WTC11 (cell line): ENCODE results near the gene ANTXR1. TPM values are rescaled to one million over a fixed set of nuclear protein-coding genes. Genes with fewer than 3 reads are reported as not detected.

Source experiments
- ATAC-seq: fragments of 200-7000 bp; cut with Tn5 transposase; 2 replicates; pipeline ENCODE4 v1.10.0; 2021; ENCODE audit warnings: mild to moderate bottlenecking, moderate library complexity
- CTCF ChIA-PET: fragments of 300-600 bp; sonication (Branson Sonifier 250); formaldehyde crosslinking; loops from one replicate; lab custom pipeline; 2021; ENCODE audit warnings: antibody characterized with exemption; lab: Charles Lee
- POLR2A ChIA-PET: fragments of 350-600 bp; sonication (Branson Sonifier 250); formaldehyde crosslinking; loops from one replicate; lab custom pipeline; 2021; ENCODE audit warnings: antibody characterized with exemption; lab: Charles Lee
- DNase-seq: peaks from one replicate; pipeline ENCODE4 v3.0.0; 2021; ENCODE audit warnings: low spot score
- H3K27ac Mint-ChIP-seq: 2 replicates; pipeline ENCODE4 v1.8.0; 2021; ENCODE audit warnings: mixed read lengths
- H3K27me3 Mint-ChIP-seq: 2 replicates; pipeline ENCODE4 v1.8.0; 2021; ENCODE audit warnings: low read depth, mild to moderate bottlenecking, moderate library complexity, mixed read lengths
- H3K36me3 Mint-ChIP-seq: 2 replicates; pipeline ENCODE4 v1.8.0; 2021; ENCODE audit warnings: mixed read lengths
- H3K4me1 Mint-ChIP-seq: 2 replicates; pipeline ENCODE4 v1.8.0; 2022; ENCODE audit warnings: mixed read lengths
- H3K4me3 Mint-ChIP-seq: 2 replicates; pipeline ENCODE4 v1.8.0; 2021; ENCODE audit warnings: mild to moderate bottlenecking, moderate library complexity, mixed read lengths
- H3K9me3 Mint-ChIP-seq: 2 replicates; pipeline ENCODE4 v1.8.0; 2021; ENCODE audit warnings: mixed read lengths
- CDX4 ChIP-seq: fragments of 250-450 bp; sonication (Bioruptor Pico); IDR thresholded peaks from 2 replicates; pipeline ENCODE4 v1.9.0; 2021; ENCODE audit warnings: moderate library complexity, mild to moderate bottlenecking, inconsistent platforms, borderline replicate concordance
- CREB1 ChIP-seq: sonication (generic); formaldehyde crosslinking; IDR thresholded peaks from 2 replicates; pipeline ENCODE4 v1.8.0; 2023; ENCODE audit warnings: mild to moderate bottlenecking, missing genetic modification reagents
- ESRRA ChIP-seq: sonication (generic); formaldehyde crosslinking; IDR thresholded peaks from 2 replicates; pipeline ENCODE4 v1.8.1; 2022; ENCODE audit warnings: mild to moderate bottlenecking, missing genetic modification reagents, borderline replicate concordance
- ETV6 ChIP-seq: sonication (generic); formaldehyde crosslinking; IDR thresholded peaks from 2 replicates; pipeline ENCODE4 v1.8.1; 2022; ENCODE audit warnings: mild to moderate bottlenecking, missing genetic modification reagents
- FOXJ3 ChIP-seq: sonication (generic); formaldehyde crosslinking; IDR thresholded peaks from 2 replicates; pipeline ENCODE4 v1.9.0; 2021; ENCODE audit warnings: missing genetic modification reagents, mild to moderate bottlenecking, borderline replicate concordance
- GABPB1 ChIP-seq: sonication (generic); formaldehyde crosslinking; IDR thresholded peaks from 2 replicates; pipeline ENCODE4 v1.8.1; 2023; ENCODE audit warnings: mild to moderate bottlenecking, missing genetic modification reagents
- JUN ChIP-seq: sonication (generic); formaldehyde crosslinking; IDR thresholded peaks from 2 replicates; pipeline ENCODE4 v1.8.0; 2023; ENCODE audit warnings: mild to moderate bottlenecking, missing genetic modification reagents
- PREB ChIP-seq: sonication (generic); formaldehyde crosslinking; IDR thresholded peaks from 2 replicates; pipeline ENCODE4 v1.8.1; 2022; ENCODE audit warnings: mild to moderate bottlenecking, missing genetic modification reagents, moderate library complexity, borderline replicate concordance
- SMAD3 ChIP-seq: sonication (generic); formaldehyde crosslinking; IDR thresholded peaks from 2 replicates; pipeline ENCODE4 v1.8.0; 2022; ENCODE audit warnings: missing genetic modification reagents, mild to moderate bottlenecking, borderline replicate concordance
- SMAD4 ChIP-seq: sonication (generic); formaldehyde crosslinking; IDR thresholded peaks from 2 replicates; pipeline ENCODE4 v1.8.0; 2022; ENCODE audit warnings: mild to moderate bottlenecking, missing genetic modification reagents
- TCF7 ChIP-seq: sonication (generic); formaldehyde crosslinking; IDR thresholded peaks from 2 replicates; pipeline ENCODE4 v1.8.0; 2022; ENCODE audit warnings: mild to moderate bottlenecking, low read depth, missing genetic modification reagents, moderate library complexity
- ZBTB21 ChIP-seq: sonication (generic); formaldehyde crosslinking; IDR thresholded peaks from 2 replicates; pipeline ENCODE4 v1.8.1; 2023; ENCODE audit warnings: mild to moderate bottlenecking, missing genetic modification reagents, borderline replicate concordance
- ZNF219 ChIP-seq: sonication (generic); formaldehyde crosslinking; IDR thresholded peaks from 2 replicates; pipeline ENCODE4 v1.8.0; 2023; ENCODE audit warnings: missing genetic modification reagents, mild to moderate bottlenecking, borderline replicate concordance
- ZNF232 ChIP-seq: sonication (generic); formaldehyde crosslinking; IDR thresholded peaks from 2 replicates; pipeline ENCODE4 v1.8.0; 2022; ENCODE audit warnings: mild to moderate bottlenecking, missing genetic modification reagents
- ZNF396 ChIP-seq: fragments of 250-450 bp; sonication (Bioruptor Pico); IDR thresholded peaks from 2 replicates; pipeline ENCODE4 v1.8.0; 2021; ENCODE audit warnings: mild to moderate bottlenecking, moderate library complexity, borderline replicate concordance
- ZNF423 ChIP-seq: fragments of 250-450 bp; sonication (Bioruptor Pico); IDR thresholded peaks from 2 replicates; pipeline ENCODE4 v2.1.2; 2022; ENCODE audit warnings: mild to moderate bottlenecking, moderate library complexity
- total RNA-seq: library from RNA; stranded (reverse); gene quantifications from 3 replicates; pipeline ENCODE4 v1.2.3, GENCODE V29; 2021
- TF ChIP-seq, protein P1 (sequence below): fragments of 200-600 bp; IDR thresholded peaks from 2 replicates; pipeline ENCODE4 v1.8.0; 2022; ENCODE audit warnings: antibody characterized with exemption
- TF ChIP-seq, protein P2 (sequence below): fragments of 250-450 bp; sonication (Bioruptor Pico); conservative IDR thresholded peaks from 2 replicates; pipeline ENCODE4 v1.9.0; 2021; ENCODE audit warnings: mild to moderate bottlenecking

The ANTXR1 gene
- total RNA-seq, 1 experiment from 2014 or later: 30.0 TPM

DNA sequence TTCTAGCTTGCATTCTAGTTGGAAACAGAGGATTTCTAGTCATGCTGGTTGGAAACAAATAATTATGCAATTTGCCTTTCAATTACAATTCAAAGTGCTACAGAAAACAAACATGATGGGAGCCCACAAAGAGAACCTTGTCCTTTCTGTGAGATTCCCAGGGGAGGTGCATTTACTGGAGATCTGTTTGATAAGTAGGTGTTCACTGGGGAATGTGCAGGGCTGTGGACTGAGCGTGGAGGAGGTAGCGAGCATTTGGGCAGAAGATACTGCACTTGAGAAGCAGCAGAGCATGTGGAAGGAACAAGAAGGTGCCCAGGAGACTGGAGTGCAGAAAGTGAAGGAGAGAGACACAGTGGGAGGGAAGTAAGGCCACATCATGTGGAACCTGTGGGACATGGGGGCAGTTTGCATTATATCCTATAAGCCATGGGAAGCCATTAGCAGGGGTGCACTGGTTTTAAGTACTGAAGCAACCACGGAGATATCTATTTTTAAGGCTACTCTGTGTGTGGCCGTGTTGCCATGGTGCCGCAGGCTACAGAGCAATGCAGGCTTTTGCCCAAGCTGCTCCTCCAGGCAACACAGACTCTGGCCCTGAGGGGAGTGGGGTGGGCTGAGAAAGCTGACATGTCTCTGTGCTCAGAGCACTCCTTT is 154.0 kb downstream of the ANTXR1 start:
- TF ChIP-seq CDX4 (CRISPR knock-in tag) (no peak), PREB (CRISPR knock-in tag) (0 out of 2 replicates have a peak, but pooled peaks have one; percentile 17), GABPB1 (CRISPR knock-in tag) (peak; percentile 78), ESRRA (CRISPR knock-in tag) (no peak), ZBTB21 (CRISPR knock-in tag) (no peak), JUN (CRISPR knock-in tag) (no peak)
- Mint-ChIP-seq H3K4me3 (no peak overlapping the region), H3K36me3 (peaks cover 7% of the 10 kb centered on the region), H3K27me3 (no peaks in the 10 kb centered on the region), H3K27ac (no peak overlapping the region), H3K4me1 (peaks cover 27% of the 10 kb centered on the region), H3K9me3 (peaks cover 8% of the 10 kb centered on the region)
- ChIA-PET CTCF (no interaction called here), POLR2A (no interaction called here)
- DNase-seq (no peak), ATAC-seq (no peak)

GRCh38 chr2:69167469-69167822 is 154.5 kb downstream of the ANTXR1 start:
- DNase-seq (no peak), ATAC-seq (no peak)
- H3K36me3 Mint-ChIP-seq: peaks cover 7% of the 10 kb centered on the region
- CTCF ChIA-PET: no interaction called here
- H3K9me3 Mint-ChIP-seq: peaks cover 8% of the 10 kb centered on the region
- H3K27me3 Mint-ChIP-seq: no peaks in the 10 kb centered on the region
- no peak for TF ChIP-seq ZNF396
- no peak for TF ChIP-seq ZNF423 (CRISPR knock-in tag)
- no peak for TF ChIP-seq ZNF232 (CRISPR knock-in tag)
- TF ChIP-seq, protein P1, sequence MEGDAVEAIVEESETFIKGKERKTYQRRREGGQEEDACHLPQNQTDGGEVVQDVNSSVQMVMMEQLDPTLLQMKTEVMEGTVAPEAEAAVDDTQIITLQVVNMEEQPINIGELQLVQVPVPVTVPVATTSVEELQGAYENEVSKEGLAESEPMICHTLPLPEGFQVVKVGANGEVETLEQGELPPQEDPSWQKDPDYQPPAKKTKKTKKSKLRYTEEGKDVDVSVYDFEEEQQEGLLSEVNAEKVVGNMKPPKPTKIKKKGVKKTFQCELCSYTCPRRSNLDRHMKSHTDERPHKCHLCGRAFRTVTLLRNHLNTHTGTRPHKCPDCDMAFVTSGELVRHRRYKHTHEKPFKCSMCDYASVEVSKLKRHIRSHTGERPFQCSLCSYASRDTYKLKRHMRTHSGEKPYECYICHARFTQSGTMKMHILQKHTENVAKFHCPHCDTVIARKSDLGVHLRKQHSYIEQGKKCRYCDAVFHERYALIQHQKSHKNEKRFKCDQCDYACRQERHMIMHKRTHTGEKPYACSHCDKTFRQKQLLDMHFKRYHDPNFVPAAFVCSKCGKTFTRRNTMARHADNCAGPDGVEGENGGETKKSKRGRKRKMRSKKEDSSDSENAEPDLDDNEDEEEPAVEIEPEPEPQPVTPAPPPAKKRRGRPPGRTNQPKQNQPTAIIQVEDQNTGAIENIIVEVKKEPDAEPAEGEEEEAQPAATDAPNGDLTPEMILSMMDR: no peak
- TF ChIP-seq SMAD3 (CRISPR knock-in tag): no peak
- no peak for TF ChIP-seq SMAD4 (CRISPR knock-in tag)
- no peak for TF ChIP-seq ZNF219 (CRISPR knock-in tag)
- TF ChIP-seq TCF7: no peak
- TF ChIP-seq, protein P2, sequence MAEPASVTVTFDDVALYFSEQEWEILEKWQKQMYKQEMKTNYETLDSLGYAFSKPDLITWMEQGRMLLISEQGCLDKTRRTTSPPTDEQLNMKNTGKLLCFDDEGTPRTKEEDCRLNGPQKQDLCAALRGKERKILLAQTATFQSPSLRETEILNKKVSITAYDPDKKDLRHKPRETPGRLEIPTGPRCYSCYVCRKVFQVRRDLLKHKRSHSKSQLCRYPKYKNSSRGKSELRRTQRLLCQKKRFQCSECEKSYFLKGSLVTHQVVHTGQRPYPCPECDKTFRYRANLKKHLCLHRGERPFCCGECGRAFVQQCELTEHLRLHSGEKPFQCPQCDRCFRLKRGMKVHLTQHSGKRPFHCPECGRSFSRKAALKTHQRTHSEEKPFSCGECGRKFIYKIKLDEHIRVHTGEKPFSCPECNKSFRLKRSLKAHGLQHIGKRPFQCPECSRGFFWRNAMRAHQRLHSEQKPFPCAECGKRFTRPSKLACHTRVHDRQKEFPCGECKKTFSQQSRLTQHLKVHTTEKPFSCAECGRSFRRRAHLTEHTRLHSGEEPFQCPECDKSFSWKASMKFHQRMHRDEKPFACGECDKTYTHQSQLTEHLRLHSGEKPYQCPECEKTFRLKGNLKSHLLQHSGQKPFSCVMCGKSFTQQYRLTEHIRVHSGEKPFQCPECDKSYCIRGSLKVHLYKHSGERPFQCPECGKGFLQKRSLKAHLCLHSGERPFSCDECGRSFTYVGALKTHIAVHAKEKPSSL: no peak
- no peak for TF ChIP-seq ETV6
- no peak for TF ChIP-seq ESRRA (CRISPR knock-in tag)
- no peak for TF ChIP-seq FOXJ3 (CRISPR knock-in tag)
- TF ChIP-seq CREB1 (CRISPR knock-in tag): no peak
- H3K4me1 Mint-ChIP-seq: peaks cover 22% of the 10 kb centered on the region
- no peak overlapping the region for H3K27ac Mint-ChIP-seq
- no peak overlapping the region for H3K4me3 Mint-ChIP-seq
- POLR2A ChIA-PET: no interaction called here
